ENCODE measurements around the gene NEURL3.

NEURL3 gene

GRCh38 chr2:96520697-96521096 lies 15.5 kb upstream of the NEURL3 start:
- no peak overlapping the region for H3K27ac ChIP-seq
- TF ChIP-seq CTCF (conservative IDR thresholded peaks at IDR 0.05; ENCODE audit: low read depth, low read length) = no peak
- no peaks in the 10 kb centered on the region for H3K79me2 ChIP-seq (ENCODE audit: insufficient read depth, low read depth)
- no peak overlapping the region for H3K9ac ChIP-seq
- peaks cover 37% of the 10 kb centered on the region for H3K4me1 ChIP-seq (ENCODE audit: low read depth, poor library complexity, severe bottlenecking)
- no peak overlapping the region for H3K4me3 ChIP-seq (IDR thresholded peaks at IDR 0.05; ENCODE audit: insufficient read depth, low read depth, low read length)
- no peak overlapping the region for H3K4me2 ChIP-seq
- no peaks in the 10 kb centered on the region for H3K27me3 ChIP-seq (ENCODE audit: insufficient read depth, low read depth)
- no peaks in the 10 kb centered on the region for H3K36me3 ChIP-seq (ENCODE audit: insufficient read depth)
- H2AFZ ChIP-seq (ENCODE audit: low read depth) = no peak overlapping the region
- no peaks in the 10 kb centered on the region for H4K20me1 ChIP-seq (ENCODE audit: insufficient read depth)

DNA sequence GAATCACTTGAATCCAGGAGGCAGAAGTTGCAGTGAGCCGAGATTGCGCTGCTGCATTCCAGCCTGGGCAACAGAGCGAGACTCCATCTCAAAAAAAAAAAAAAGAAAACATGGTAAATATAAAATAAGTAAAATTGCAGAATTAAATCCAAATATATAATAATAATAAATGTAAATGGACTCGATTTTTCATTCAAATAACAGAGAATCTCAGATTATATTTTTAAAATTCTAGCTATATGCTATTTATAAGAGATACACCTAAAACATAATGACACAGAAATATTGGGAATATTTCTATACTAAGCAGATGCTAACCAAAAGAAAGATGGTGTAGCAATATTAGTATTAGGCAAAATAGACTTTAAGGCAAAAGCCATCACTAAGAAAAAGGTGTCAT lies 15.1 kb upstream of the NEURL3 start:
- Histone ChIP-seq H4K20me1 (ENCODE audit: insufficient read depth) (no peaks in the 10 kb centered on the region), H3K9ac (no peak overlapping the region), H3K4me1 (ENCODE audit: low read depth, poor library complexity, severe bottlenecking) (peaks cover 32% of the 10 kb centered on the region), H3K27ac (no peak overlapping the region), H3K79me2 (ENCODE audit: insufficient read depth, low read depth) (no peaks in the 10 kb centered on the region), H2AFZ (ENCODE audit: low read depth) (no peak overlapping the region), H3K27me3 (ENCODE audit: insufficient read depth, low read depth) (no peaks in the 10 kb centered on the region), H3K4me2 (no peak overlapping the region), H3K36me3 (ENCODE audit: insufficient read depth) (no peaks in the 10 kb centered on the region), H3K4me3 (IDR thresholded peaks at IDR 0.05; ENCODE audit: insufficient read depth, low read depth, low read length) (no peak overlapping the region)
- no peak for TF ChIP-seq CTCF (conservative IDR thresholded peaks at IDR 0.05; ENCODE audit: low read depth, low read length)

DNA sequence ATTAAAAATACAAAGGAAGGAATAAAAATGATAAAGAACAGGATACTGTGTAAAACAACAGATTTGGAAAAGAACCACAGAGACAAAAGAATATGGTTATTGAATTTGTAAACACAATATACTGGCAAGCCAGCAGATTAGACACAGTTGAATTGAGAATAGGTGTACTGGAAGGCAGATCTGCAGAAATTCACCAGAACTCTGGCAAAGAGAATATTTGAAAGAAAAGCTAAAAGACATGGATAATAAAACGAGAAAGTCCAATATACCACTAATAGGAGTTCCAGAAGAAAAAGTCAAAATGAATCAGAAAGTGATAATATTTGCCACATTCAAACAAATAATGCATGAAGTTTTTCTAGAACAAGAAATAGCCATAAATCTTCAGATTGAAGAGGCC lies 11.9 kb upstream of the NEURL3 start:
- Histone ChIP-seq H3K9ac (no peak overlapping the region), H3K27ac (no peak overlapping the region), H3K4me3 (IDR thresholded peaks at IDR 0.05; ENCODE audit: insufficient read depth, low read depth, low read length) (no peak overlapping the region), H3K27me3 (ENCODE audit: insufficient read depth, low read depth) (no peaks in the 10 kb centered on the region), H3K79me2 (ENCODE audit: insufficient read depth, low read depth) (no peaks in the 10 kb centered on the region), H3K4me2 (no peak overlapping the region), H2AFZ (ENCODE audit: low read depth) (no peak overlapping the region), H3K36me3 (ENCODE audit: insufficient read depth) (no peaks in the 10 kb centered on the region), H3K4me1 (ENCODE audit: low read depth, poor library complexity, severe bottlenecking) (peaks cover 3% of the 10 kb centered on the region), H4K20me1 (ENCODE audit: insufficient read depth) (no peaks in the 10 kb centered on the region)
- no peak for TF ChIP-seq CTCF (conservative IDR thresholded peaks at IDR 0.05; ENCODE audit: low read depth, low read length)

- H3K4me1 ChIP-seq (ENCODE audit: low read depth, poor library complexity, severe bottlenecking) = peaks cover 8% of the 10 kb centered on the region
- no peaks in the 10 kb centered on the region for H3K36me3 ChIP-seq (ENCODE audit: insufficient read depth)
- no peak overlapping the region for H3K9ac ChIP-seq
- no peak overlapping the region for H3K27ac ChIP-seq
- H3K27me3 ChIP-seq (ENCODE audit: insufficient read depth, low read depth) = no peaks in the 10 kb centered on the region
- H3K4me2 ChIP-seq = no peak overlapping the region
- no peak overlapping the region for H3K4me3 ChIP-seq (IDR thresholded peaks at IDR 0.05; ENCODE audit: insufficient read depth, low read depth, low read length)
- H4K20me1 ChIP-seq (ENCODE audit: insufficient read depth) = no peaks in the 10 kb centered on the region
- no peak for TF ChIP-seq CTCF (conservative IDR thresholded peaks at IDR 0.05; ENCODE audit: low read depth, low read length)
- H3K79me2 ChIP-seq (ENCODE audit: insufficient read depth, low read depth) = no peaks in the 10 kb centered on the region
- no peak overlapping the region for H2AFZ ChIP-seq (ENCODE audit: low read depth)
Measured at GRCh38 chr2:96514521-96514920, 9.4 kb upstream of the NEURL3 start.

GRCh38 chr2:96512341-96512740 lies 7.2 kb upstream of the NEURL3 start:
- H4K20me1 ChIP-seq (ENCODE audit: insufficient read depth) = no peaks in the 10 kb centered on the region

More at GRCh38 chr2:96512341-96512740, 7.2 kb upstream of the NEURL3 start:
- H3K9ac ChIP-seq = no peak overlapping the region
- no peaks in the 10 kb centered on the region for H3K36me3 ChIP-seq (ENCODE audit: insufficient read depth)
- no peak overlapping the region for H3K4me2 ChIP-seq
- no peak overlapping the region for H2AFZ ChIP-seq (ENCODE audit: low read depth)
- no peaks in the 10 kb centered on the region for H3K27me3 ChIP-seq (ENCODE audit: insufficient read depth, low read depth)
- H3K27ac ChIP-seq = no peak overlapping the region
- H3K4me3 ChIP-seq (IDR thresholded peaks at IDR 0.05; ENCODE audit: insufficient read depth, low read depth, low read length) = no peak overlapping the region
- TF ChIP-seq CTCF (conservative IDR thresholded peaks at IDR 0.05; ENCODE audit: low read depth, low read length) = no peak
- H3K79me2 ChIP-seq (ENCODE audit: insufficient read depth, low read depth) = no peaks in the 10 kb centered on the region
- H3K4me1 ChIP-seq (ENCODE audit: low read depth, poor library complexity, severe bottlenecking) = peaks cover 17% of the 10 kb centered on the region

Measured in KMS-11 (cell line).